HG03159 (cell line): ENCODE results near the gene CC2D1A.

ENCODE experiments used
- ATAC-seq: cut with Tn5 transposase; IDR thresholded peaks from one replicate; pipeline ENCODE4 v1.9.1; 2021; ENCODE audit warnings: mild to moderate bottlenecking, moderate library complexity; ENCODE audit not compliant: unreplicated experiment

The CC2D1A gene

GRCh38 chr19:13977803-13978202 lies 71.8 kb downstream of the CC2D1A start:
- ATAC-seq = no peak

- no peak for ATAC-seq
These were observed 72.6 kb downstream of the CC2D1A start for GRCh38 chr19:13978351-13979243.

GRCh38 chr19:13979244-13979615 lies 73.2 kb downstream of the CC2D1A start:
- no peak for ATAC-seq

- no peak for ATAC-seq
These were observed 73.7 kb downstream of the CC2D1A start for GRCh38 chr19:13979686-13980085.

GRCh38 chr19:13980340-13980739 lies 74.3 kb downstream of the CC2D1A start:
- ATAC-seq = no peak
